ENCODE measurements around the gene CAMK2N1. TPM values are rescaled to one million over a fixed set of nuclear protein-coding genes. Genes with fewer than 3 reads are reported as not detected.

CAMK2N1 gene
- total RNA-seq, 1 donor = 0.36 TPM

DNA sequence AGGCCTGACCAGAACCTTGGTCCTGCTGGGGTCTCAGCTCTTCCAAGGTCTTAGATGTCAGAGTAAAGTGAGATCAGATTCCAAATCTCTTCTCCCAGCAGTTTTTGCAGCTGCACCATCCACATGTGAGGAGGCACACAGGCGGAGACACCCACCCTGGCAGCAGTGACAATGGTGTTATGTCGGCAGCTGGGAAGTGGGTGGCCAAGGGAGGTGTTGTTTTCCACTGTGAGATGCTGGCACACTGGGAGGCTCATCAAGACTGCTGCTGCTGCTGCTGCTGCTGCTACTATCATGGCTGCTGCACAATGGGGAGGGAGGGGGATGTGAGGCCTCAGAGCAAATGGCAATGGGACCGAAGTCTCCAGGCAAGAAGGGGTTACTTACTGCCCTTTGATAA, 23.6 kb downstream of the CAMK2N1 start:
- Histone ChIP-seq H4K20me1 (ENCODE audit: insufficient read depth, low read length) (no peaks in the 10 kb centered on the region), H3K27me3 (ENCODE audit: insufficient read depth, low read length) (peaks cover 16% of the 10 kb centered on the region), H3K4me3 (ENCODE audit: insufficient read depth, low read length) (no peak overlapping the region), H2AFZ (ENCODE audit: low read length) (no peak overlapping the region), H3K27ac (ENCODE audit: low read depth, low read length) (no peak overlapping the region), H3K36me3 (ENCODE audit: insufficient read depth, low read length) (no peaks in the 10 kb centered on the region), H3K4me1 (ENCODE audit: insufficient read depth, low read length) (no peaks in the 10 kb centered on the region), H3K9me3 (ENCODE audit: low read depth, low read length) (no peaks in the 10 kb centered on the region), H3K4me2 (ENCODE audit: insufficient read depth, low read length) (no peak overlapping the region), H3K79me2 (ENCODE audit: insufficient read depth, low read length) (no peaks in the 10 kb centered on the region)
- no peak for DNase-seq (ENCODE audit: insufficient read length, low spot score, missing footprints)
- TF ChIP-seq, protein P1, sequence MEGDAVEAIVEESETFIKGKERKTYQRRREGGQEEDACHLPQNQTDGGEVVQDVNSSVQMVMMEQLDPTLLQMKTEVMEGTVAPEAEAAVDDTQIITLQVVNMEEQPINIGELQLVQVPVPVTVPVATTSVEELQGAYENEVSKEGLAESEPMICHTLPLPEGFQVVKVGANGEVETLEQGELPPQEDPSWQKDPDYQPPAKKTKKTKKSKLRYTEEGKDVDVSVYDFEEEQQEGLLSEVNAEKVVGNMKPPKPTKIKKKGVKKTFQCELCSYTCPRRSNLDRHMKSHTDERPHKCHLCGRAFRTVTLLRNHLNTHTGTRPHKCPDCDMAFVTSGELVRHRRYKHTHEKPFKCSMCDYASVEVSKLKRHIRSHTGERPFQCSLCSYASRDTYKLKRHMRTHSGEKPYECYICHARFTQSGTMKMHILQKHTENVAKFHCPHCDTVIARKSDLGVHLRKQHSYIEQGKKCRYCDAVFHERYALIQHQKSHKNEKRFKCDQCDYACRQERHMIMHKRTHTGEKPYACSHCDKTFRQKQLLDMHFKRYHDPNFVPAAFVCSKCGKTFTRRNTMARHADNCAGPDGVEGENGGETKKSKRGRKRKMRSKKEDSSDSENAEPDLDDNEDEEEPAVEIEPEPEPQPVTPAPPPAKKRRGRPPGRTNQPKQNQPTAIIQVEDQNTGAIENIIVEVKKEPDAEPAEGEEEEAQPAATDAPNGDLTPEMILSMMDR (IDR thresholded peaks at IDR 0.05; ENCODE audit: extremely low read depth, low read depth, low read length) = no peak

DNA sequence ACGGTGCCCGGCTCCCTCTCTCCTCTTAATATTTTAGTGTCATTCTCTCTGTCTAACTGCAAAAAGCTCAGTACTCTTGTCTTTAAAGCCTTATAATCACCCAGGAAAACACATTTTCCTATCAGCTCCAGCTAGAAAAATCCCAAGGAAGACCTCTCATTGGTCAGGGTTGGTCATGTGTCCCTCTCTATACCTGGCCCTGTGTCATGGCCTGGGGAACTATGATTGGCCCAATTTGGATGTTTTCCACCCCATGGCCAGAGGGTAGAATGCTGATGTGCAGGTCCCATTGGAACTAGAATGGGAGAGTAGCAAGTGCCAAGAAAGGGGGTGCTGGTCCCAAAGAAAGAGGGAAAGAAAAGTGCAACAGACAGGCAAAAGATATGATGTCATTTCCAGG, 27.3 kb downstream of the CAMK2N1 start:
- Histone ChIP-seq H4K20me1 (ENCODE audit: insufficient read depth, low read length) (no peaks in the 10 kb centered on the region), H2AFZ (ENCODE audit: low read length) (no peak overlapping the region), H3K4me1 (ENCODE audit: insufficient read depth, low read length) (no peaks in the 10 kb centered on the region), H3K4me3 (ENCODE audit: insufficient read depth, low read length) (no peak overlapping the region), H3K27me3 (ENCODE audit: insufficient read depth, low read length) (peaks cover 8% of the 10 kb centered on the region), H3K4me2 (ENCODE audit: insufficient read depth, low read length) (no peak overlapping the region), H3K27ac (ENCODE audit: low read depth, low read length) (no peak overlapping the region), H3K79me2 (ENCODE audit: insufficient read depth, low read length) (no peaks in the 10 kb centered on the region), H3K36me3 (ENCODE audit: insufficient read depth, low read length) (no peaks in the 10 kb centered on the region), H3K9me3 (ENCODE audit: low read depth, low read length) (no peaks in the 10 kb centered on the region)
- TF ChIP-seq, protein P1 (IDR thresholded peaks at IDR 0.05; ENCODE audit: extremely low read depth, low read depth, low read length) = no peak
- peak; percentile 27 for DNase-seq (ENCODE audit: insufficient read length, low spot score, missing footprints)

DNA sequence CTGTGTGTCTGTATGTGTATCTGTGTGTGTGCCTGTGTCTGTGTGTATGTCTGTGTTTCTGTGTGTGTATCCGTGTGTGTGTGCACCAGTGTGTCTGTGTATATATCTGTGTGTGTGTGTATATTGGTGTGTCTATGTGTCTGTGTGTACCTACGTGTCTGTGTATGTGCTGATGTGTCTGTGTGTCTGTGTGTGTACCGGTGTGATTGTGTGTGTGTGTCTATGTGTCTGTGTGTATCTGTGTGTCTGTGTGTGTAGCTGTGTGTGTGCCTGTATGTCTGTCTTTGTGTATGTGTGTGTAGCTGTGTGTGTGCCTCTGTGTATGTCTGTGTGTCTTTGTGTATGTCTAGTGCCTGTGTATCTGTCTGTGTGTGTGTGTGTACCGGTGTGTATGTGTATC, 32.0 kb downstream of the CAMK2N1 start:
- Histone ChIP-seq H3K27ac (ENCODE audit: low read depth, low read length) (no peak overlapping the region), H3K4me1 (ENCODE audit: insufficient read depth, low read length) (no peaks in the 10 kb centered on the region), H4K20me1 (ENCODE audit: insufficient read depth, low read length) (no peaks in the 10 kb centered on the region), H3K4me3 (ENCODE audit: insufficient read depth, low read length) (no peak overlapping the region), H3K9me3 (ENCODE audit: low read depth, low read length) (no peaks in the 10 kb centered on the region), H3K27me3 (ENCODE audit: insufficient read depth, low read length) (peaks cover 9% of the 10 kb centered on the region), H3K36me3 (ENCODE audit: insufficient read depth, low read length) (no peaks in the 10 kb centered on the region), H3K4me2 (ENCODE audit: insufficient read depth, low read length) (no peak overlapping the region), H2AFZ (ENCODE audit: low read length) (no peak overlapping the region), H3K79me2 (ENCODE audit: insufficient read depth, low read length) (no peaks in the 10 kb centered on the region)
- TF ChIP-seq, protein P1 (IDR thresholded peaks at IDR 0.05; ENCODE audit: extremely low read depth, low read depth, low read length) = no peak
- no peak for DNase-seq (ENCODE audit: insufficient read length, low spot score, missing footprints)

DNA sequence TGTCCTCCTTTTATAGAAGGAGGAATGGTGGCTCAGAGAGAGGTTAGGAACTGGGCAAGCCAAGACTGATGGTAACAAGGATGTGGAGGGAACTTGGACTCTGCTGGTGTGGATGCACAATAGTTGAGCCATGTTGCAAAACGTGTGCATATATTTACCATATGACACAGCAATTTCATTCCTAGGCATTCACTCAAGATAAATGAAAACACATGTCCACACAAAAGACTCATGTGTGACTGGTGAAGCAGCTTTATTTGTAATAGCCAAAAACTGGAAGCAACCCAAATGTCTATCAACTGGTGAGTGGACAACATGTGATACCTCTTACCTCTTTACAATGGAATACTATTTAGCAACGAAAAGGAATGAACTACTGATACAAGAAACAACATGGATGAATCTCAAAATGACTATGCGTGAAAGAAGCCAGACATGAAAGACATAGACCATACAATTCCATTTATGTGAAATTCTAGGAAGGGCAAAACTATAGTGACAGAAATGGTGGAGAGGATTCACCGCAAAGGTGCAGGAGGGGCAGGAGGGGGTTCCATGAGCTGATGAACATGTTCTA, 36.2 kb downstream of the CAMK2N1 start:
- Histone ChIP-seq H3K36me3 (ENCODE audit: insufficient read depth, low read length) (no peaks in the 10 kb centered on the region), H3K4me2 (ENCODE audit: insufficient read depth, low read length) (no peak overlapping the region), H2AFZ (ENCODE audit: low read length) (no peak overlapping the region), H3K4me3 (ENCODE audit: insufficient read depth, low read length) (no peak overlapping the region), H3K27me3 (ENCODE audit: insufficient read depth, low read length) (peaks cover 4% of the 10 kb centered on the region), H3K27ac (ENCODE audit: low read depth, low read length) (no peak overlapping the region), H3K79me2 (ENCODE audit: insufficient read depth, low read length) (no peaks in the 10 kb centered on the region), H3K9me3 (ENCODE audit: low read depth, low read length) (no peaks in the 10 kb centered on the region), H4K20me1 (ENCODE audit: insufficient read depth, low read length) (no peaks in the 10 kb centered on the region), H3K4me1 (ENCODE audit: insufficient read depth, low read length) (no peaks in the 10 kb centered on the region)
- peak; percentile 31 for DNase-seq (ENCODE audit: insufficient read length, low spot score, missing footprints)
- TF ChIP-seq, protein P1 (IDR thresholded peaks at IDR 0.05; ENCODE audit: extremely low read depth, low read depth, low read length) = no peak
